H1 (cell line): ENCODE measurements around the gene GCK. TPM values are rescaled to one million over a fixed set of nuclear protein-coding genes. Genes with fewer than 3 reads are reported as not detected.

Experiments used
- CTCF ChIA-PET: fragments of 300-600 bp; sonication (Branson Sonifier 250); formaldehyde crosslinking; loops from one replicate; lab custom pipeline; 2021; ENCODE audit not compliant: partially characterized antibody; lab: Charles Lee
- POLR2A ChIA-PET: fragments of 300-600 bp; sonication (Branson Sonifier 250); formaldehyde crosslinking; loops from one replicate; lab custom pipeline; 2021; ENCODE audit warnings: inconsistent platforms; ENCODE audit not compliant: partially characterized antibody; lab: Charles Lee
- DNase-seq, 2 experiments: peaks; one replicate each; pipeline versions ENCODE4 v3.0.0 to v3.0.0-alpha.2; 2010 to 2022; ENCODE audit warnings: low spot score in 2 of 2, low read depth in 1 of 2, mixed read lengths in 1 of 2
- FAIRE-seq: peaks from 2 replicates; lab custom pipeline; 2011; peaks lifted over from hg19 to GRCh38; lab: Jason Lieb, UNC
- H2AFZ ChIP-seq: 2 replicates; pipeline ENCODE4 v1.8.1; 2012; ENCODE audit warnings: low read length, inconsistent platforms
- H2AK5ac ChIP-seq: 2 replicates; pipeline ENCODE4 v1.6.1; 2013; ENCODE audit warnings: low read depth, low read length
- H2BK120ac ChIP-seq: replicated peaks from 2 replicates; pipeline ENCODE3; 2013; ENCODE audit warnings: low read depth, low read length, inconsistent platforms
- H2BK12ac ChIP-seq: 2 replicates; pipeline ENCODE4 v1.6.1; 2013; ENCODE audit warnings: low read depth, low read length
- H2BK15ac ChIP-seq: 2 replicates; pipeline ENCODE4 v1.6.1; 2013; ENCODE audit warnings: low read length
- H2BK20ac ChIP-seq: 2 replicates; pipeline ENCODE4 v1.6.1; 2013; ENCODE audit warnings: low read length
- H2BK5ac ChIP-seq: 2 replicates; pipeline ENCODE4 v1.6.1; 2013; ENCODE audit warnings: low read depth, low read length
- H3K14ac ChIP-seq: 2 replicates; pipeline ENCODE4 v1.6.1; 2013; ENCODE audit warnings: inconsistent platforms; ENCODE audit not compliant: insufficient read length
- H3K18ac ChIP-seq: 2 replicates; pipeline ENCODE4 v1.6.1; 2013; ENCODE audit warnings: low read length; ENCODE audit errors: extremely low read depth
- H3K23ac ChIP-seq: 2 replicates; pipeline ENCODE4 v1.6.1; 2013; ENCODE audit warnings: inconsistent platforms; ENCODE audit not compliant: insufficient read length
- H3K23me2 ChIP-seq: 2 replicates; pipeline ENCODE4 v1.6.1; 2013; ENCODE audit warnings: low read depth, low read length
- H3K27ac ChIP-seq: 2 replicates; pipeline ENCODE4 v1.6.1; 2011; ENCODE audit warnings: low read depth, low read length, inconsistent platforms
- H3K27me3 ChIP-seq, 4 experiments: replicated peaks in 1 of 4; 1 replicate in 1 of 4; 2 replicates in 3 of 4; pipeline versions ENCODE4 v1.6.1 to v1.8.1; 2011 to 2013; ENCODE audit warnings: low read length in 3 of 4, mild to moderate bottlenecking in 3 of 4, inconsistent platforms in 2 of 4, mixed read lengths in 2 of 4, moderate library complexity in 1 of 4; ENCODE audit not compliant: control insufficient read depth in 3 of 4, insufficient read depth in 3 of 4; ENCODE audit errors: extremely low read depth in 1 of 4
- H3K36me3 ChIP-seq, 4 experiments: 2 replicates each; pipeline versions ENCODE4 v1.6.1 to v1.8.1; 2011 to 2013; ENCODE audit warnings: mild to moderate bottlenecking in 4 of 4, low read length in 3 of 4, moderate library complexity in 2 of 4, control low read depth in 1 of 4, inconsistent platforms in 1 of 4; ENCODE audit not compliant: insufficient read depth in 4 of 4, control insufficient read depth in 2 of 4
- H3K4ac ChIP-seq: replicated peaks from 2 replicates; pipeline ENCODE3; 2013; ENCODE audit warnings: low read length, low read depth, mixed read lengths, inconsistent platforms; ENCODE audit not compliant: insufficient read length
- H3K4me1 ChIP-seq, 4 experiments: replicated peaks in 1 of 4; 1 replicate in 1 of 4; 2 replicates in 3 of 4; pipeline versions ENCODE4 v1.6.1 to v1.8.1; 2011 to 2013; ENCODE audit warnings: low read length in 3 of 4, inconsistent platforms in 2 of 4, mixed read lengths in 1 of 4; ENCODE audit not compliant: insufficient read depth in 4 of 4, control insufficient read depth in 3 of 4
- H3K4me2 ChIP-seq, 2 experiments: 2 replicates each; pipeline versions ENCODE4 v1.6.1 to v1.8.1; 2011 to 2013; ENCODE audit warnings: low read depth in 2 of 2, low read length in 2 of 2, control low read depth in 1 of 2, inconsistent platforms in 1 of 2, mild to moderate bottlenecking in 1 of 2; ENCODE audit not compliant: insufficient read depth in 1 of 2
- H3K4me3 ChIP-seq, 4 experiments: fragments of 200-600, 300-600 bp in 1 of 4; sonication (generic), shearing (Covaris generic), sonication (Bioruptor Twin) in 1 of 4; 2 replicates each; pipeline versions ENCODE4 v1.5.1 to v1.8.1; 2011 to 2016; ENCODE audit warnings: low read length in 4 of 4, low read depth in 3 of 4, control low read depth in 2 of 4, inconsistent platforms in 2 of 4, mild to moderate bottlenecking in 2 of 4, mixed read lengths in 1 of 4, moderate library complexity in 1 of 4; ENCODE audit not compliant: insufficient read depth in 2 of 4; ENCODE audit errors: extremely low read depth in 1 of 4
- H3K56ac ChIP-seq: replicated peaks from 2 replicates; pipeline ENCODE3; 2013; ENCODE audit warnings: low read depth, mild to moderate bottlenecking, mixed read lengths, low read length, inconsistent platforms; ENCODE audit not compliant: insufficient read length
- H3K79me1 ChIP-seq: 2 replicates; pipeline ENCODE4 v1.6.1; 2013; ENCODE audit warnings: low read depth, low read length, control low read depth
- H3K79me2 ChIP-seq, 2 experiments: 2 replicates each; pipeline versions ENCODE4 v1.6.1 to v1.8.1; 2012 to 2013; ENCODE audit warnings: low read length in 2 of 2, mild to moderate bottlenecking in 2 of 2, inconsistent platforms in 1 of 2; ENCODE audit not compliant: insufficient read depth in 2 of 2, control insufficient read depth in 1 of 2
- H3K9ac ChIP-seq, 4 experiments: replicated peaks in 1 of 4; 1 replicate in 1 of 4; 2 replicates in 3 of 4; pipeline versions ENCODE4 v1.6.1 to v1.8.1; 2011 to 2013; ENCODE audit warnings: low read depth in 3 of 4, low read length in 3 of 4, control low read depth in 2 of 4, mild to moderate bottlenecking in 2 of 4, moderate library complexity in 2 of 4, inconsistent platforms in 1 of 4; ENCODE audit errors: extremely low read depth in 1 of 4
- H3K9me3 ChIP-seq, 2 experiments: 2 replicates each; pipeline versions ENCODE4 v1.6.1 to v1.8.1; 2012 to 2013; ENCODE audit warnings: mild to moderate bottlenecking in 2 of 2, moderate library complexity in 2 of 2, control low read depth in 1 of 2, inconsistent platforms in 1 of 2, low read depth in 1 of 2, low read length in 1 of 2, mixed read lengths in 1 of 2; ENCODE audit not compliant: insufficient read depth in 2 of 2
- H4K20me1 ChIP-seq, 2 experiments: replicated peaks in 1 of 2; 2 replicates each; pipeline versions ENCODE3 to v1.8.1; 2011 to 2013; ENCODE audit warnings: inconsistent platforms in 2 of 2, low read length in 2 of 2, mild to moderate bottlenecking in 1 of 2; ENCODE audit not compliant: insufficient read depth in 2 of 2, control insufficient read depth in 1 of 2
- H4K5ac ChIP-seq: 2 replicates; pipeline ENCODE4 v1.6.1; 2013; ENCODE audit warnings: low read length, low read depth, mixed read lengths, inconsistent platforms; ENCODE audit not compliant: insufficient read length
- H4K8ac ChIP-seq: 2 replicates; pipeline ENCODE4 v1.8.0; 2013; ENCODE audit warnings: mild to moderate bottlenecking, moderate library complexity, low read length, inconsistent platforms; ENCODE audit not compliant: insufficient read depth; ENCODE audit errors: extremely low read depth
- H4K91ac ChIP-seq: replicated peaks from 2 replicates; pipeline ENCODE3; 2013; ENCODE audit warnings: low read length, mixed read lengths, inconsistent platforms; ENCODE audit not compliant: insufficient read length
- CEBPB ChIP-seq: IDR thresholded peaks from 2 replicates; pipeline ENCODE4 v1.6.1; 2012; ENCODE audit warnings: low read depth, low read length
- RAD21 ChIP-seq, 2 experiments: IDR thresholded peaks in 1 of 2; conservative IDR thresholded peaks in 1 of 2; 2 replicates each; pipeline ENCODE4 v1.6.1; 2011; ENCODE audit warnings: low read depth in 2 of 2, low read length in 2 of 2, improper control_type of control experiment in 1 of 2, inconsistent platforms in 1 of 2, mild to moderate bottlenecking in 1 of 2, moderate library complexity in 1 of 2
- WGBS, 2 experiments: shearing (Covaris generic) in 1 of 2; methylation state at CpG; one replicate each; pipeline versions ENCODE4 v1.1.6 to v1.1.7; 2013 to 2015; ENCODE audit warnings: low lambda C conversion rate in 2 of 2, mixed read lengths in 2 of 2, inconsistent platforms in 1 of 2, low coverage in 1 of 2, missing lambda C conversion rate in 1 of 2; ENCODE audit not compliant: insufficient replicate concordance in 2 of 2, insufficient coverage in 1 of 2, insufficient read length in 1 of 2; ENCODE audit errors: extremely low coverage in 1 of 2, missing lambda C conversion rate in 1 of 2; 5-methylcytosine and 5-hydroxymethylcytosine counted together
- polyA plus RNA-seq, 7 experiments: library from polyadenylated mRNA; depleted of rRNA in 3 of 7; stranded (reverse) in 5 of 7; unstranded in 2 of 7; fragments of >200 nt in 5 of 7; fragments of 200-250 nt in 2 of 7; gene quantifications; 1 replicate in 5 of 7; 2 replicates in 1 of 7; 4 replicates in 1 of 7; pipeline versions ENCODE4 v1.2.1 to v1.2.3, GENCODE V29; 2011 to 2013; ENCODE audit warnings: missing spikeins in 2 of 7, mixed read lengths in 2 of 7
- total RNA-seq: library from RNA; stranded (reverse); fragmentation: NEBNext Ultra II Directional; extraction: Animal tissue kit (Norgen Biotek cat#: 25700); gene quantifications from 2 replicates; pipeline ENCODE4 v1.2.1, GENCODE V29; 2021

GCK gene
- total and polyA plus RNA-seq, 2 of the 8 experiments (the other 6 are each of a cell fraction or from before 2014, with no cell fraction given), result 2.4 to 4.9 TPM

GRCh38 chr7:44191171-44191570 lies 1.9 kb upstream of the GCK start:
- 84% methylated on average over 5 of the region's 5 CpGs; no CpG with 5 or more reads in 1 of the 2 experiments for WGBS, 2 experiments
- CTCF ChIA-PET, result no interaction called here
- TF ChIP-seq RAD21 (IDR thresholded peaks at IDR 0.05 in 1 of 2, conservative IDR thresholded peaks at IDR 0.05 in 1 of 2; ENCODE audit: low read depth in 2 of 2, low read length in 2 of 2) (no peak), CEBPB (0 out of 2 replicates have a peak, but pooled peaks have one; percentile 7)

More at GRCh38 chr7:44191171-44191570, 1.9 kb upstream of the GCK start:
- Histone ChIP-seq H3K4me3 (no peak overlapping the region), H3K9me3 (no peaks in the 10 kb centered on the region), H3K9ac (no peak overlapping the region), H3K23ac (no peak overlapping the region), H3K27me3 (peaks cover 0 to 3% (median 0%) of the 10 kb centered on the region in 4 experiments; a peak in 2 of 7 replicates), H3K4me2 (no peak overlapping the region), H2BK15ac (no peak overlapping the region), H2BK20ac (no peak overlapping the region), H2BK5ac (no peak overlapping the region), H3K4me1 (no peaks in the 10 kb centered on the region; a peak in 2 of 7 replicates), H3K14ac (no peak overlapping the region), H2BK120ac (no peak overlapping the region), H4K8ac (no peak overlapping the region), H3K79me2 (no peaks in the 10 kb centered on the region), H2AFZ (no peak overlapping the region), H4K20me1 (no peaks in the 10 kb centered on the region), H2BK12ac (no peak overlapping the region), H4K91ac (no peak overlapping the region), H3K27ac (no peak overlapping the region), H4K5ac (no peak overlapping the region), H3K79me1 (no peaks in the 10 kb centered on the region), H2AK5ac (no peak overlapping the region), H3K56ac (no peak overlapping the region), H3K4ac (no peak overlapping the region), H3K18ac (no peak overlapping the region), H3K23me2 (no peaks in the 10 kb centered on the region), H3K36me3 (no peaks in the 10 kb centered on the region)
- POLR2A ChIA-PET, result no interaction called here
- no peak for FAIRE-seq
- no peak for DNase-seq
